Rectal smooth muscle tissue (tissue), 1 donor: ENCODE data around the gene NBAS.

Experiments
- H3K27ac ChIP-seq: one replicate; pipeline ENCODE4 v1.7.0; 2013; ENCODE audit warnings: low read depth, low read length, inconsistent platforms
- H3K27me3 ChIP-seq: one replicate; pipeline ENCODE4 v1.7.0; 2013; ENCODE audit warnings: low read length; ENCODE audit not compliant: control insufficient read depth, insufficient read depth
- H3K36me3 ChIP-seq: one replicate; pipeline ENCODE4 v1.7.0; 2013; ENCODE audit warnings: low read length; ENCODE audit not compliant: control insufficient read depth, insufficient read depth
- H3K4me1 ChIP-seq: one replicate; pipeline ENCODE4 v1.7.0; 2013; ENCODE audit warnings: low read length; ENCODE audit not compliant: control insufficient read depth, insufficient read depth
- H3K4me3 ChIP-seq: one replicate; pipeline ENCODE4 v1.7.0; 2013; ENCODE audit warnings: low read length
- H3K9ac ChIP-seq: one replicate; pipeline ENCODE4 v1.7.0; 2013; ENCODE audit warnings: low read length

NBAS gene

GRCh38 chr2:15281681-15282080 is 279.5 kb downstream of the NBAS start:
- peaks cover 2% of the 10 kb centered on the region for H3K36me3 ChIP-seq
- H3K4me1 ChIP-seq, result no peaks in the 10 kb centered on the region
- no peaks in the 10 kb centered on the region for H3K27me3 ChIP-seq
- H3K27ac ChIP-seq, result no peak overlapping the region
- H3K4me3 ChIP-seq, result no peak overlapping the region
- no peak overlapping the region for H3K9ac ChIP-seq

GRCh38 chr2:15279201-15279876 is 281.8 kb downstream of the NBAS start:
- H3K27me3 ChIP-seq, result no peaks in the 10 kb centered on the region
- H3K4me3 ChIP-seq, result no peak overlapping the region
- H3K27ac ChIP-seq, result no peak overlapping the region
- H3K4me1 ChIP-seq, result no peaks in the 10 kb centered on the region
- H3K36me3 ChIP-seq, result peaks cover 2% of the 10 kb centered on the region
- no peak overlapping the region for H3K9ac ChIP-seq

- no peak overlapping the region for H3K4me3 ChIP-seq
- peaks cover 2% of the 10 kb centered on the region for H3K4me1 ChIP-seq
- H3K27ac ChIP-seq, result no peak overlapping the region
- no peaks in the 10 kb centered on the region for H3K27me3 ChIP-seq
- H3K36me3 ChIP-seq, result peaks cover 2% of the 10 kb centered on the region
- no peak overlapping the region for H3K9ac ChIP-seq
Observed at GRCh38 chr2:15278296-15278695, 282.8 kb downstream of the NBAS start.

- H3K4me3 ChIP-seq, result no peak overlapping the region
- peaks cover 4% of the 10 kb centered on the region for H3K4me1 ChIP-seq
- H3K27ac ChIP-seq, result no peak overlapping the region
- no peak overlapping the region for H3K9ac ChIP-seq
- H3K36me3 ChIP-seq, result peaks cover 2% of the 10 kb centered on the region
- H3K27me3 ChIP-seq, result no peaks in the 10 kb centered on the region
Observed at GRCh38 chr2:15275346-15275745, 285.8 kb downstream of the NBAS start.

GRCh38 chr2:15273452-15273851 is 287.7 kb downstream of the NBAS start:
- Histone ChIP-seq H3K9ac (no peak overlapping the region), H3K36me3 (peaks cover 2% of the 10 kb centered on the region), H3K27ac (no peak overlapping the region), H3K4me1 (peaks cover 4% of the 10 kb centered on the region), H3K27me3 (no peaks in the 10 kb centered on the region), H3K4me3 (no peak overlapping the region)

- H3K27me3 ChIP-seq, result no peaks in the 10 kb centered on the region
Observed at GRCh38 chr2:15272942-15273341, 288.2 kb downstream of the NBAS start.

GRCh38 chr2:15271941-15272542 is 289.1 kb downstream of the NBAS start:
- Histone ChIP-seq H3K27me3 (no peaks in the 10 kb centered on the region), H3K36me3 (peaks cover 2% of the 10 kb centered on the region), H3K9ac (no peak overlapping the region), H3K4me3 (no peak overlapping the region), H3K4me1 (peaks cover 4% of the 10 kb centered on the region), H3K27ac (no peak overlapping the region)

More at GRCh38 chr2:15272942-15273341, 288.2 kb downstream of the NBAS start:
- H3K36me3 ChIP-seq, result peaks cover 2% of the 10 kb centered on the region
- H3K9ac ChIP-seq, result no peak overlapping the region
- no peak overlapping the region for H3K4me3 ChIP-seq
- H3K4me1 ChIP-seq, result peaks cover 4% of the 10 kb centered on the region
- H3K27ac ChIP-seq, result no peak overlapping the region

GRCh38 chr2:15271276-15271675 is 289.9 kb downstream of the NBAS start:
- H3K4me1 ChIP-seq, result peaks cover 4% of the 10 kb centered on the region
- no peak overlapping the region for H3K27ac ChIP-seq
- H3K27me3 ChIP-seq, result no peaks in the 10 kb centered on the region
- no peak overlapping the region for H3K4me3 ChIP-seq
- no peak overlapping the region for H3K9ac ChIP-seq
- H3K36me3 ChIP-seq, result no peaks in the 10 kb centered on the region

- Histone ChIP-seq H3K27ac (no peak overlapping the region), H3K4me1 (peaks cover 4% of the 10 kb centered on the region), H3K9ac (no peak overlapping the region), H3K4me3 (no peak overlapping the region), H3K27me3 (no peaks in the 10 kb centered on the region), H3K36me3 (no peaks in the 10 kb centered on the region)
Observed at GRCh38 chr2:15269043-15269442, 292.1 kb downstream of the NBAS start.

- H3K9ac ChIP-seq, result no peak overlapping the region
- H3K4me3 ChIP-seq, result no peak overlapping the region
- H3K4me1 ChIP-seq, result no peaks in the 10 kb centered on the region
- H3K27me3 ChIP-seq, result no peaks in the 10 kb centered on the region
- H3K27ac ChIP-seq, result no peak overlapping the region
- H3K36me3 ChIP-seq, result no peaks in the 10 kb centered on the region
Observed at GRCh38 chr2:15265889-15266288, 295.2 kb downstream of the NBAS start.

GRCh38 chr2:15263976-15264685 is 297.0 kb downstream of the NBAS start:
- no peak overlapping the region for H3K4me3 ChIP-seq
- H3K36me3 ChIP-seq, result no peaks in the 10 kb centered on the region
- H3K4me1 ChIP-seq, result no peaks in the 10 kb centered on the region
- no peaks in the 10 kb centered on the region for H3K27me3 ChIP-seq
- H3K27ac ChIP-seq, result no peak overlapping the region
- H3K9ac ChIP-seq, result no peak overlapping the region

- H3K36me3 ChIP-seq, result no peaks in the 10 kb centered on the region
- H3K4me3 ChIP-seq, result no peak overlapping the region
- no peak overlapping the region for H3K27ac ChIP-seq
- H3K4me1 ChIP-seq, result no peaks in the 10 kb centered on the region
- no peak overlapping the region for H3K9ac ChIP-seq
- H3K27me3 ChIP-seq, result no peaks in the 10 kb centered on the region
Observed at GRCh38 chr2:15262792-15263191, 298.3 kb downstream of the NBAS start.
